Fibroblast of lung (primary cell): ENCODE measurements around the gene OVCH1. TPM values are rescaled to one million over a fixed set of nuclear protein-coding genes. Genes with fewer than 3 reads are reported as not detected.

Experiments used
- DNase-seq, 2 donors: peaks; one replicate each; pipeline versions ENCODE4 v3.0.0 to v3.0.0-alpha.2; 2010; ENCODE audit warnings: low read depth in 2 of 2
- H2AFZ ChIP-seq: 2 replicates; pipeline ENCODE4 v1.5.1; 2012; ENCODE audit warnings: low read length, control low read depth, inconsistent platforms
- H3K27ac ChIP-seq: 2 replicates; pipeline ENCODE4 v1.5.1; 2011; ENCODE audit warnings: low read length, control low read depth; ENCODE audit not compliant: insufficient read depth
- H3K27me3 ChIP-seq: 2 replicates; pipeline ENCODE4 v1.5.1; 2011; ENCODE audit warnings: mild to moderate bottlenecking, low read length; ENCODE audit not compliant: control insufficient read depth, insufficient read depth
- H3K36me3 ChIP-seq: 2 replicates; pipeline ENCODE4 v1.5.1; 2011; ENCODE audit warnings: low read length; ENCODE audit not compliant: control insufficient read depth, insufficient read depth
- H3K4me1 ChIP-seq: 2 replicates; pipeline ENCODE4 v1.5.1; 2011; ENCODE audit warnings: low read length; ENCODE audit not compliant: control insufficient read depth, insufficient read depth; ENCODE audit errors: extremely low read depth
- H3K4me2 ChIP-seq: 2 replicates; pipeline ENCODE4 v1.5.1; 2011; ENCODE audit warnings: low read length, control low read depth; ENCODE audit not compliant: insufficient read depth; ENCODE audit errors: extremely low read depth
- H3K4me3 ChIP-seq, 4 experiments: fragments of 200-600 bp in 1 of 4; sonication (generic) in 1 of 4; replicated peaks in 1 of 4; 2 replicates each; pipeline ENCODE4 v1.5.1; 2011 to 2016; ENCODE audit warnings: low read length in 4 of 4, low read depth in 3 of 4, mild to moderate bottlenecking in 3 of 4, control low read depth in 2 of 4, inconsistent platforms in 1 of 4, mixed read lengths in 1 of 4; ENCODE audit not compliant: insufficient read depth in 1 of 4; ENCODE audit errors: control extremely low read depth in 1 of 4
- H3K79me2 ChIP-seq: 2 replicates; pipeline ENCODE4 v1.5.1; 2012; ENCODE audit warnings: mild to moderate bottlenecking, low read length, inconsistent platforms; ENCODE audit not compliant: control insufficient read depth, insufficient read depth
- H3K9ac ChIP-seq: 2 replicates; pipeline ENCODE4 v1.5.1; 2011; ENCODE audit warnings: mild to moderate bottlenecking, low read length, control low read depth; ENCODE audit not compliant: insufficient read depth
- H3K9me3 ChIP-seq: 2 replicates; pipeline ENCODE4 v1.5.1; 2012; ENCODE audit warnings: low read depth, low read length; ENCODE audit not compliant: control insufficient read depth, insufficient read depth
- H4K20me1 ChIP-seq: 2 replicates; pipeline ENCODE4 v1.5.1; 2011; ENCODE audit warnings: low read length; ENCODE audit not compliant: control insufficient read depth, insufficient read depth; ENCODE audit errors: extremely low read depth
- EZH2 ChIP-seq: IDR thresholded peaks from 2 replicates; pipeline ENCODE4 v1.5.1; 2012; ENCODE audit warnings: low read length, control low read depth, mild to moderate bottlenecking; ENCODE audit errors: missing control alignments
- polyA plus RNA-seq, 2 donors: library from polyadenylated mRNA; depleted of rRNA in 1 of 2; stranded (reverse) in 1 of 2; unstranded in 1 of 2; fragments of >200 nt; gene quantifications; 2 replicates each; pipeline ENCODE4 v1.2.1, GENCODE V29; 2011 to 2012; ENCODE audit warnings: missing spikeins in 1 of 2
- total RNA-seq: library from RNA; depleted of rRNA; stranded (reverse); fragments of >200 nt; gene quantifications from 2 replicates; pipeline ENCODE4 v1.2.1, GENCODE V29; 2014
- TF ChIP-seq, protein P1 (sequence below), 2 donors: IDR thresholded peaks in 1 of 2; conservative IDR thresholded peaks in 1 of 2; 1 replicate in 1 of 2; 2 replicates in 1 of 2; pipeline ENCODE4 v1.5.1; 2011 to 2012; ENCODE audit warnings: low read length in 2 of 2, control low read depth in 1 of 2, inconsistent platforms in 1 of 2, low read depth in 1 of 2, mild to moderate bottlenecking in 1 of 2

The OVCH1 gene
- total and polyA plus RNA-seq, 2 donors (not counting 1 experiment from before 2014, with no cell fraction given), result 0.06 to 1.2 TPM

DNA sequence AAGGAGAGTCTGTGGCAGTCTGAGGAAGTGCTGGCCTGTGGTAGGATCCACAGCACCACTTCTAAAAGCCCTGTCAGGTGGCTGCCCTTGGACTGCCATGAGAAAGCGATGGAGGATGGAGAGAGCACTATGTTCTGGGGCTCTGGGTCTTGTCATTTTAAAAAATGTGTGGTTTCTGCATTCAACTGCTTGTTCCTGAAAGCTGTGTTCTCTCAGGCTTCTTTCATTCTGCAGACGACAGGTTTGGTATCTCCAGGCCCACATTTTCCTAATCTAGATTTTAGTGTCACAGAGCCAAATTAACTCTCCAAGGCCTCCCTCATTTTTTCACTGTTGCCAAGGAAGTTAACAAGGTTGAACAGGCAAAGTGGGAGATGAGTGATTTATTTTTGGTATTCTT lies 10.5 kb downstream of the OVCH1 start:
- DNase-seq, result no peak
- H3K4me2 ChIP-seq, result no peak overlapping the region
- H3K36me3 ChIP-seq, result no peaks in the 10 kb centered on the region
- H3K9ac ChIP-seq, result no peak overlapping the region
- H3K4me3 ChIP-seq, result no peak overlapping the region
- TF ChIP-seq EZH2, result no peak
- TF ChIP-seq, protein P1, sequence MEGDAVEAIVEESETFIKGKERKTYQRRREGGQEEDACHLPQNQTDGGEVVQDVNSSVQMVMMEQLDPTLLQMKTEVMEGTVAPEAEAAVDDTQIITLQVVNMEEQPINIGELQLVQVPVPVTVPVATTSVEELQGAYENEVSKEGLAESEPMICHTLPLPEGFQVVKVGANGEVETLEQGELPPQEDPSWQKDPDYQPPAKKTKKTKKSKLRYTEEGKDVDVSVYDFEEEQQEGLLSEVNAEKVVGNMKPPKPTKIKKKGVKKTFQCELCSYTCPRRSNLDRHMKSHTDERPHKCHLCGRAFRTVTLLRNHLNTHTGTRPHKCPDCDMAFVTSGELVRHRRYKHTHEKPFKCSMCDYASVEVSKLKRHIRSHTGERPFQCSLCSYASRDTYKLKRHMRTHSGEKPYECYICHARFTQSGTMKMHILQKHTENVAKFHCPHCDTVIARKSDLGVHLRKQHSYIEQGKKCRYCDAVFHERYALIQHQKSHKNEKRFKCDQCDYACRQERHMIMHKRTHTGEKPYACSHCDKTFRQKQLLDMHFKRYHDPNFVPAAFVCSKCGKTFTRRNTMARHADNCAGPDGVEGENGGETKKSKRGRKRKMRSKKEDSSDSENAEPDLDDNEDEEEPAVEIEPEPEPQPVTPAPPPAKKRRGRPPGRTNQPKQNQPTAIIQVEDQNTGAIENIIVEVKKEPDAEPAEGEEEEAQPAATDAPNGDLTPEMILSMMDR (conservative IDR thresholded peaks at IDR 0.05 in 1 of 2, IDR thresholded peaks at IDR 0.05 in 1 of 2; ENCODE audit: low read depth in 1 of 2, low read length in 2 of 2), result no peak
- no peak overlapping the region for H3K27ac ChIP-seq
- no peak overlapping the region for H2AFZ ChIP-seq
- no peaks in the 10 kb centered on the region for H3K79me2 ChIP-seq
- H3K9me3 ChIP-seq, result no peaks in the 10 kb centered on the region
- no peaks in the 10 kb centered on the region for H3K4me1 ChIP-seq
- no peaks in the 10 kb centered on the region for H4K20me1 ChIP-seq
- no peaks in the 10 kb centered on the region for H3K27me3 ChIP-seq

DNA sequence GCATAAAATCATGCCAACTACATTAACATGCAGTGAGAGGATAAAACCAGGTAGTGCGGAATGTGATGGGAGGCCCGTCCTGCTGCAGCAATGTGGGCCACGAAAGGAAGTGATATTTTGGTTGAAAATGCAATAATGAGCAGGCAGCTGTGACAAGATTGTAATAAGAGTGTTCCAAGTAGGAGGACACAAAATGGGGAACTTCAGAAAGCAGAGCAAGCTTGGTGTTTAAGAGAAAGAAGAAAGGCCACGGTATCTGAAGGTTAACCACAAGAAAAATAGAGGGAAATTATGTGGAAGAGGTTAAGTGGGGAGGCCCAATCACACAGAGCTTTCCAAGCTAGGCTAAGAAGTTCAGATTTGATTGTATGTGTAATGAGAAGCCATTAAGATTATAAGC lies 34.3 kb downstream of the OVCH1 start:
- Histone ChIP-seq H3K4me1 (no peaks in the 10 kb centered on the region), H3K27ac (no peak overlapping the region), H4K20me1 (no peaks in the 10 kb centered on the region), H3K36me3 (no peaks in the 10 kb centered on the region), H3K79me2 (no peaks in the 10 kb centered on the region), H3K4me3 (no peak overlapping the region), H2AFZ (no peak overlapping the region), H3K27me3 (no peaks in the 10 kb centered on the region), H3K9ac (no peak overlapping the region), H3K9me3 (no peaks in the 10 kb centered on the region), H3K4me2 (no peak overlapping the region)
- TF ChIP-seq EZH2, result no peak
- TF ChIP-seq, protein P1 (conservative IDR thresholded peaks at IDR 0.05 in 1 of 2, IDR thresholded peaks at IDR 0.05 in 1 of 2; ENCODE audit: low read depth in 1 of 2, low read length in 2 of 2), result no peak
- no peak for DNase-seq

DNA sequence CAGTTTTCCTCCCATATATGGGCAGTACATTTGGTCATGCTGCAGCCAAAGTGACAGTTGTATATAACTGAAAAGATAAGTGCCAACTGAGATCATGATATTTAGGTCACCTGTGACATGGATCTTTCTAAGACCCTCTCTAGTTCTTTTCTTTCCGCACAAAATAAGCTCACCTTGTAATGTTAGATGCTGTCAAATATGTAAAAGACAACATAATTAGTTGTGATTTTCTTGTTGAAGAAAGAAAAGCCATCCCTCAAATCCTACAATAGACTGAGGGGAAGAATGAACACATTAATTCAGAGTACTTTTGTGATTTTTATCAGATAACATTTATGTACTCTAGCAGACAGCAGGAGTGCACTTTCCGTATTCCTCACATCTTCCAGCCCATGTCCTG lies 37.4 kb downstream of the OVCH1 start:
- H3K4me2 ChIP-seq, result no peak overlapping the region
- H2AFZ ChIP-seq, result no peak overlapping the region
- no peaks in the 10 kb centered on the region for H3K4me1 ChIP-seq
- no peak overlapping the region for H3K27ac ChIP-seq
- H3K9me3 ChIP-seq, result no peaks in the 10 kb centered on the region
- no peak overlapping the region for H3K4me3 ChIP-seq
- no peaks in the 10 kb centered on the region for H3K79me2 ChIP-seq
- TF ChIP-seq EZH2, result no peak
- TF ChIP-seq, protein P1 (conservative IDR thresholded peaks at IDR 0.05 in 1 of 2, IDR thresholded peaks at IDR 0.05 in 1 of 2; ENCODE audit: low read depth in 1 of 2, low read length in 2 of 2), result no peak
- no peaks in the 10 kb centered on the region for H4K20me1 ChIP-seq
- H3K36me3 ChIP-seq, result no peaks in the 10 kb centered on the region
- no peak overlapping the region for H3K9ac ChIP-seq
- H3K27me3 ChIP-seq, result no peaks in the 10 kb centered on the region
- DNase-seq, result no peak
